Neutrophil (primary cell): Measurements from ENCODE around the gene AIG1.

ENCODE experiments used
- H3K27ac ChIP-seq: fragments of 200-600 bp; sonication (generic); 2 replicates; pipeline ENCODE4 v1.5.1; 2016; ENCODE audit warnings: mild to moderate bottlenecking, moderate library complexity
- H3K27me3 ChIP-seq: fragments of 200-600 bp; sonication (generic); 2 replicates; pipeline ENCODE4 v1.6.0; 2016; ENCODE audit warnings: mild to moderate bottlenecking
- H3K36me3 ChIP-seq: fragments of 200-600 bp; sonication (generic); 2 replicates; pipeline ENCODE4 v1.5.1; 2017
- H3K4me1 ChIP-seq, 2 experiments: fragments of 200-600 bp in 1 of 2; sonication (generic) in 1 of 2; 1 replicate in 1 of 2; 2 replicates in 1 of 2; pipeline versions ENCODE4 v1.5.1 to v1.6.1; 2013 to 2016; ENCODE audit warnings: low read depth in 1 of 2, low read length in 1 of 2, mild to moderate bottlenecking in 1 of 2, moderate library complexity in 1 of 2; ENCODE audit not compliant: control insufficient read depth in 1 of 2, insufficient read depth in 1 of 2
- H3K4me3 ChIP-seq, 2 experiments: fragments of 200-600 bp in 1 of 2; sonication (generic) in 1 of 2; 1 replicate in 1 of 2; 2 replicates in 1 of 2; pipeline ENCODE4 v1.5.1; 2013 to 2016; ENCODE audit warnings: low read depth in 1 of 2, low read length in 1 of 2, mild to moderate bottlenecking in 1 of 2, moderate library complexity in 1 of 2
- H3K9me3 ChIP-seq: fragments of 200-600 bp; sonication (generic); 2 replicates; pipeline ENCODE4 v1.5.1; 2016
- TF ChIP-seq, protein P1 (sequence below): fragments of 200-600 bp; sonication (generic); IDR thresholded peaks from 2 replicates; pipeline ENCODE4 v1.5.1; 2016; ENCODE audit warnings: antibody characterized with exemption

Gene AIG1

GRCh38 chr6:143260857-143261256 is 200.2 kb downstream of the AIG1 start:
- H3K27me3 ChIP-seq: no peaks in the 10 kb centered on the region
- H3K36me3 ChIP-seq: no peaks in the 10 kb centered on the region
- H3K4me3 ChIP-seq: no peak overlapping the region
- no peak overlapping the region for H3K27ac ChIP-seq
- no peaks in the 10 kb centered on the region for H3K9me3 ChIP-seq
- TF ChIP-seq, protein P1, sequence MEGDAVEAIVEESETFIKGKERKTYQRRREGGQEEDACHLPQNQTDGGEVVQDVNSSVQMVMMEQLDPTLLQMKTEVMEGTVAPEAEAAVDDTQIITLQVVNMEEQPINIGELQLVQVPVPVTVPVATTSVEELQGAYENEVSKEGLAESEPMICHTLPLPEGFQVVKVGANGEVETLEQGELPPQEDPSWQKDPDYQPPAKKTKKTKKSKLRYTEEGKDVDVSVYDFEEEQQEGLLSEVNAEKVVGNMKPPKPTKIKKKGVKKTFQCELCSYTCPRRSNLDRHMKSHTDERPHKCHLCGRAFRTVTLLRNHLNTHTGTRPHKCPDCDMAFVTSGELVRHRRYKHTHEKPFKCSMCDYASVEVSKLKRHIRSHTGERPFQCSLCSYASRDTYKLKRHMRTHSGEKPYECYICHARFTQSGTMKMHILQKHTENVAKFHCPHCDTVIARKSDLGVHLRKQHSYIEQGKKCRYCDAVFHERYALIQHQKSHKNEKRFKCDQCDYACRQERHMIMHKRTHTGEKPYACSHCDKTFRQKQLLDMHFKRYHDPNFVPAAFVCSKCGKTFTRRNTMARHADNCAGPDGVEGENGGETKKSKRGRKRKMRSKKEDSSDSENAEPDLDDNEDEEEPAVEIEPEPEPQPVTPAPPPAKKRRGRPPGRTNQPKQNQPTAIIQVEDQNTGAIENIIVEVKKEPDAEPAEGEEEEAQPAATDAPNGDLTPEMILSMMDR: no peak
- H3K4me1 ChIP-seq: no peaks in the 10 kb centered on the region

- H3K9me3 ChIP-seq: no peaks in the 10 kb centered on the region
- H3K36me3 ChIP-seq: no peaks in the 10 kb centered on the region
- TF ChIP-seq, protein P1: no peak
- H3K4me3 ChIP-seq: no peak overlapping the region
- H3K27me3 ChIP-seq: no peaks in the 10 kb centered on the region
- H3K27ac ChIP-seq: no peak overlapping the region
- H3K4me1 ChIP-seq: no peaks in the 10 kb centered on the region
Observed at GRCh38 chr6:143261899-143262436, 201.3 kb downstream of the AIG1 start.

DNA sequence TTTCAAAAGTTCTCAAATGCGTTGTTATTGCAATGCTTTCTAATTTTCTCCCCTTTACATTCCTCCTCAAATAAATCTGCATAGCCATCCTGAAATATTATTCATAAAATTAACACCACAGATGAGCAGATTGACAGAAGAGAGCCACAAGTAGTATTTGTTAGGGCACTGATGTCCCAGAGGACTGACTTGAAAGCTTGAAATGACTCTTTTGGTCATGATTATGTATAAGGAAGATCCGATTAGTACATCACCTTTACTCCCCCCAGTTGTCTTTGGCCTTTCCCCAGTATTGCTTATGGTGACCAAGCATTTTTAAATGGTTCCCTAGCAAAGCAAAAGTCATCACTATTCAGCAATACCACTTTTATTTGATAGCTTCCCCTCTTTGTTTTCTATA is 202.2 kb downstream of the AIG1 start:
- no peaks in the 10 kb centered on the region for H3K36me3 ChIP-seq
- no peak overlapping the region for H3K4me3 ChIP-seq
- TF ChIP-seq, protein P1: no peak
- no peaks in the 10 kb centered on the region for H3K4me1 ChIP-seq
- no peak overlapping the region for H3K27ac ChIP-seq
- no peaks in the 10 kb centered on the region for H3K9me3 ChIP-seq
- H3K27me3 ChIP-seq: no peaks in the 10 kb centered on the region

DNA sequence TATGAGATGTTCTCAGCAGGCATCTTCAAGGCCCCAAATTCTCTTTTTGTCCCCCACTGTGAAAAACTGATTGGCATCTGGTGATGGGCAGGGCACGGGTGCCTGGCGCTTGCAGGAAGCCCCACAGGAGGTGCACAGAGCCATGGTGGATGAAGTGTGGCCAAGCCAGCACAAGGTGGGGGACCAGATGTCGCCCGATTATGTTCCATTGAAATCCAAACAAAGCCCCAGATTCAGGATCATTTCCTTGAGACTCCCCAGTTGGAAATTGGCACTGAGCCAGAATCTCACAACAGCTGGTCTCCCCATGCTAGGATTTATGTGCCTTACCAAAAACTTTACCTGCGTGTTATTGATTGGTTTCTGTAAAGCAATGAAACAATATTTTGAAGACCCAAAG is 203.7 kb downstream of the AIG1 start:
- Histone ChIP-seq H3K27ac (no peak overlapping the region), H3K9me3 (no peaks in the 10 kb centered on the region), H3K27me3 (no peaks in the 10 kb centered on the region)

DNA sequence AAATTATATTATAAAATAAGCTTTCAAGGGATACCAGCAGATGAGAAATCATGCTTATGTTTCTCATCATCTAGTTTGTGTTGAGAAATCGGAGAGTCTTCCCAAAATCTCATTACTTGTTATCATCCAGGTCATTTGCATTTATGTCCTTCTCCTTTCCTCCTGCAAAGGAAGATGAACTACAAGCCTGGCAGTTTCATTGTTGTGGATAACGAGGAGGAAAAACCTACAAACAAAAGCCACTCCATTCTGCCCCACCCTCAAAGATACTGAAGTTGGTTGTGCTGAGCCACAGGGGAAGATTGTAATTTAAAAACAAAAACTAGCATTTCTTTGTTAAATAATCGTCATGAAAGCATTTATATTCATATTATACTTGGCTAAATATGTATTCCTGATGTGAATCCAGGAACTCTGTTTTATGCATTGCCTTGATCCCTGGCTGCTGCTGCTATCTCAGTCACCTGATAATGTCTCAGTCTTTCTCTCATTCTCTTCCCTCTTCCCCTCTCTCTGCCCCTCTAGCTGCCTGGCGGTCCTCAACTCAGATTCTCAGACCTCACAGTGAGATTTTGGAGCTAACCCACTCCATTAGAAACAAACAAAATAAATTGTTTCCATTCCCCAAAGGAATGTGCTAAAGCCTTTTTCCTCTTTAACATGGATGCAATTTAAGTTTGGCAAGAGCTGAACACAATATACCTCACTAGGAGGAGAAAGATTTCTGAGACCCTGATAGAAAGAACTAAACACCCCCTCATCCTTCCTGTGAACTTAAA is 204.5 kb downstream of the AIG1 start:
- Histone ChIP-seq H3K27ac (no peak overlapping the region), H3K4me3 (no peak overlapping the region), H3K9me3 (no peaks in the 10 kb centered on the region), H3K36me3 (no peaks in the 10 kb centered on the region), H3K27me3 (no peaks in the 10 kb centered on the region), H3K4me1 (no peaks in the 10 kb centered on the region)
- TF ChIP-seq, protein P1: no peak

More for the DNA sequence above, 203.7 kb downstream of the AIG1 start:
- Histone ChIP-seq H3K4me1 (no peaks in the 10 kb centered on the region), H3K36me3 (no peaks in the 10 kb centered on the region), H3K4me3 (no peak overlapping the region)
- TF ChIP-seq, protein P1: no peak
